ENCODE data around the gene ISLR2.

DNA sequence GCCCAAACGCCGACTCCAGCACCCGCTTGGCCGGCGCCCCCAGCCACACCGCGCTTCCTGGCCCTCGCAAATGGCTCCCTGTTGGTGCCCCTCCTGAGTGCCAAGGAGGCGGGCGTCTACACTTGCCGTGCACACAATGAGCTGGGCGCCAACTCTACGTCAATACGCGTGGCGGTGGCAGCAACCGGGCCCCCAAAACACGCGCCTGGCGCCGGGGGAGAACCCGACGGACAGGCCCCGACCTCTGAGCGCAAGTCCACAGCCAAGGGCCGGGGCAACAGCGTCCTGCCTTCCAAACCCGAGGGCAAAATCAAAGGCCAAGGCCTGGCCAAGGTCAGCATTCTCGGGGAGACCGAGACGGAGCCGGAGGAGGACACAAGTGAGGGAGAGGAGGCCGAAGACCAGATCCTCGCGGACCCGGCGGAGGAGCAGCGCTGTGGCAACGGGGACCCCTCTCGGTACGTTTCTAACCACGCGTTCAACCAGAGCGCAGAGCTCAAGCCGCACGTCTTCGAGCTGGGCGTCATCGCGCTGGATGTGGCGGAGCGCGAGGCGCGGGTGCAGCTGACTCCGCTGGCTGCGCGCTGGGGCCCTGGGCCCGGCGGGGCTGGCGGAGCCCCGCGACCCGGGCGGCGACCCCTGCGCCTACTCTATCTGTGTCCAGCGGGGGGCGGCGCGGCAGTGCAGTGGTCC, 3.5 kb downstream of the ISLR2 start:
- TF ChIP-seq JUND (IDR thresholded peaks at IDR 0.05) (no peak), RAD21 (IDR thresholded peaks at IDR 0.05) (no peak), CTCF (IDR thresholded peaks at IDR 0.05; ENCODE audit: low read depth, low read length, missing input control) (no peak), GABPA (IDR thresholded peaks at IDR 0.05 in 1 of 2, conservative IDR thresholded peaks at IDR 0.05 in 1 of 2) (no peak), YY1 (IDR thresholded peaks at IDR 0.05) (no peak), NR2F2 (IDR thresholded peaks at IDR 0.05) (no peak), TAF1 (conservative IDR thresholded peaks at IDR 0.05) (no peak), EGR1 (IDR thresholded peaks at IDR 0.05; ENCODE audit: low read depth in 2 of 2) (no peak)
- TF ChIP-seq, protein P1, sequence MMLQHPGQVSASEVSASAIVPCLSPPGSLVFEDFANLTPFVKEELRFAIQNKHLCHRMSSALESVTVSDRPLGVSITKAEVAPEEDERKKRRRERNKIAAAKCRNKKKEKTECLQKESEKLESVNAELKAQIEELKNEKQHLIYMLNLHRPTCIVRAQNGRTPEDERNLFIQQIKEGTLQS (IDR thresholded peaks at IDR 0.05), result no peak
- TF ChIP-seq, protein P2, sequence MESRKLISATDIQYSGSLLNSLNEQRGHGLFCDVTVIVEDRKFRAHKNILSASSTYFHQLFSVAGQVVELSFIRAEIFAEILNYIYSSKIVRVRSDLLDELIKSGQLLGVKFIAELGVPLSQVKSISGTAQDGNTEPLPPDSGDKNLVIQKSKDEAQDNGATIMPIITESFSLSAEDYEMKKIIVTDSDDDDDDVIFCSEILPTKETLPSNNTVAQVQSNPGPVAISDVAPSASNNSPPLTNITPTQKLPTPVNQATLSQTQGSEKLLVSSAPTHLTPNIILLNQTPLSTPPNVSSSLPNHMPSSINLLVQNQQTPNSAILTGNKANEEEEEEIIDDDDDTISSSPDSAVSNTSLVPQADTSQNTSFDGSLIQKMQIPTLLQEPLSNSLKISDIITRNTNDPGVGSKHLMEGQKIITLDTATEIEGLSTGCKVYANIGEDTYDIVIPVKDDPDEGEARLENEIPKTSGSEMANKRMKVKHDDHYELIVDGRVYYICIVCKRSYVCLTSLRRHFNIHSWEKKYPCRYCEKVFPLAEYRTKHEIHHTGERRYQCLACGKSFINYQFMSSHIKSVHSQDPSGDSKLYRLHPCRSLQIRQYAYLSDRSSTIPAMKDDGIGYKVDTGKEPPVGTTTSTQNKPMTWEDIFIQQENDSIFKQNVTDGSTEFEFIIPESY (IDR thresholded peaks at IDR 0.05), result no peak
